BJ (cell line): ENCODE measurements around the gene ST6GAL2. TPM values are rescaled to one million over a fixed set of nuclear protein-coding genes. Genes with fewer than 3 reads are reported as not detected.
A peak's percentile ranks its signal among the peaks of the same experiment; 100 is the strongest.

Experiments used
- CTCF ChIA-PET: fragments of 350-600 bp; formaldehyde crosslinking; extraction: SDS; loops from one replicate; lab custom pipeline; 2021; ENCODE audit warnings: antibody characterized with exemption, inconsistent platforms; lab: Yijun Ruan, JAX
- POLR2A ChIA-PET: fragments of 300-600 bp; sonication (Branson Sonifier 250); formaldehyde crosslinking; extraction: SDS; loops from one replicate; lab custom pipeline; 2021; ENCODE audit warnings: antibody characterized with exemption; lab: Charles Lee
- DNase-seq: peaks from one replicate; pipeline ENCODE4 v3.0.0-alpha.2; 2011; ENCODE audit warnings: low read depth
- H3K27me3 ChIP-seq: 2 replicates; pipeline ENCODE4 v1.6.0; 2011; ENCODE audit warnings: low read length; ENCODE audit not compliant: control insufficient read depth, insufficient read depth
- H3K36me3 ChIP-seq: 2 replicates; pipeline ENCODE4 v1.5.1; 2011; ENCODE audit warnings: low read length; ENCODE audit not compliant: control insufficient read depth, insufficient read depth
- H3K4me3 ChIP-seq: 2 replicates; pipeline ENCODE4 v1.5.1; 2011; ENCODE audit warnings: low read depth, mild to moderate bottlenecking, control low read depth, low read length
- polyA plus RNA-seq: library from polyadenylated mRNA; depleted of rRNA; stranded (reverse); fragments of >200 nt; gene quantifications from 2 replicates; pipeline ENCODE4 v1.2.3, GENCODE V29; 2011
- TF ChIP-seq, protein P1 (sequence below): IDR thresholded peaks from 2 replicates; pipeline ENCODE4 v1.5.1; 2011; ENCODE audit warnings: low read depth, mild to moderate bottlenecking, control low read depth, inconsistent platforms, low read length, moderate library complexity; ENCODE audit not compliant: insufficient read depth

ST6GAL2 gene
- polyA plus RNA-seq, 1 experiment: not detected

DNA sequence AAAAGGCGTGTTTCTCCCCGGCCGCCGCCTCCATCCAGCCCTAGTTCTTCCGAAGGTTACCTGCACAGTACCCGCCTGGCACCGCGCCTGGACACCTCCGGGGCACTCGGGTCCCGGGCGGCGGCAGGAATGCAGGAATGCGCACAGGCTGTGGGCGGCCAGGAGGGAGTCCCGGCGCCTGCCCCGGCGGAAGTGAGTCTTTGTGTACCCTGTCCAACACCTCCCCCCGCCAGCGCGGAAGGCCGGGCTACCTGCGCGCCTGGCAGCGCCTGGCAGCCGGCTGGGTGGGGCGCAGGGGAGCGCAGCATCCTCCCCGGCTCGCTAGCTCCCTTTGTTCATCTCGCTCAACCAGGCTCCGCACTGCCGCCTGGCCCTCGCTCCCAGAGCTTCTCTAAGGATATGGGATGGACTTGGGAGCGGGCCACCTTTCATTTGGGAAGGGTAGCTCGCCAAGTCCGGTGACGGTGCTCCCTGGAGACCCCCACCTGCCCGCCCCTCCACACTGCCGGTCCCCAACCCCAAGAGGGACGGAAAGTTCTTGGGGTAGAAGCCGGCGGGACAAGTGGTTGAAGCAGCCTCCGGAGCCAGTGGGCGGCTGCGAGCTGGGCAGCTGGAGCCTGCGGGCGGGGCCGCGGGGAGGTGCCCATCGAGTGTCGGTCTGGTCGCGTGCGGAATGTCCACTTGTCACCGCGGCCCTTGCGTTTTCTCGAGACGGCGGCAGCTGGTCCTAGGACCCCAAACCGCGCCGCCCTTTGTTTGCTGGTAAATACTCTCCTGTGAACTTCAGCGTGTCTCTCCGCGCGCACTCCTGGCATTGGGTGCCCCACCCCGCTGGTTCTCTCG lies 1.2 kb upstream of the ST6GAL2 start:
- peak overlapping the region; percentile 39 for H3K4me3 ChIP-seq
- ChIA-PET POLR2A (no interaction called here), CTCF (no interaction called here)
- peaks cover 19% of the 10 kb centered on the region for H3K27me3 ChIP-seq
- H3K36me3 ChIP-seq: no peaks in the 10 kb centered on the region
- no peak for DNase-seq
- TF ChIP-seq, protein P1, sequence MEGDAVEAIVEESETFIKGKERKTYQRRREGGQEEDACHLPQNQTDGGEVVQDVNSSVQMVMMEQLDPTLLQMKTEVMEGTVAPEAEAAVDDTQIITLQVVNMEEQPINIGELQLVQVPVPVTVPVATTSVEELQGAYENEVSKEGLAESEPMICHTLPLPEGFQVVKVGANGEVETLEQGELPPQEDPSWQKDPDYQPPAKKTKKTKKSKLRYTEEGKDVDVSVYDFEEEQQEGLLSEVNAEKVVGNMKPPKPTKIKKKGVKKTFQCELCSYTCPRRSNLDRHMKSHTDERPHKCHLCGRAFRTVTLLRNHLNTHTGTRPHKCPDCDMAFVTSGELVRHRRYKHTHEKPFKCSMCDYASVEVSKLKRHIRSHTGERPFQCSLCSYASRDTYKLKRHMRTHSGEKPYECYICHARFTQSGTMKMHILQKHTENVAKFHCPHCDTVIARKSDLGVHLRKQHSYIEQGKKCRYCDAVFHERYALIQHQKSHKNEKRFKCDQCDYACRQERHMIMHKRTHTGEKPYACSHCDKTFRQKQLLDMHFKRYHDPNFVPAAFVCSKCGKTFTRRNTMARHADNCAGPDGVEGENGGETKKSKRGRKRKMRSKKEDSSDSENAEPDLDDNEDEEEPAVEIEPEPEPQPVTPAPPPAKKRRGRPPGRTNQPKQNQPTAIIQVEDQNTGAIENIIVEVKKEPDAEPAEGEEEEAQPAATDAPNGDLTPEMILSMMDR: no peak

DNA sequence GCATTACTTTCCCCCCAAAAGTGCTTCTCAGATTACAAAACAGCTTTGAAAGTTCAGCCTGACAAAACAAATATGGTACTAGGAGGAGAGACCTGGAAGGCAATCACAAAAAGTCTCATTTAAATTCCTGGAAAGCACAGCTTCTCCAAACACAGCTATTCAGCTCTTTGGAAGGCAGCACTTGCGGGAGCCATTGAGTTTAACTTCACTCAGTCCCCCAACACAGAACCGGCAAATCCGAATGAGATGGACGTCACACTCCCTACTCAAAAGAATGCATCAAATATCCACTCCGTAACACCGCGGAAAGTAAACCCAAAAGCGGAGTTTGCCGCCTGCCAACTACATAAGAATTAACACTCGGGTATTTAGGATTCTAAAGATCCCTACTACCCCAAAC lies 638 bp downstream of the ST6GAL2 start:
- POLR2A ChIA-PET: no interaction called here
- H3K27me3 ChIP-seq: peaks cover 19% of the 10 kb centered on the region
- CTCF ChIA-PET: no interaction called here
- no peak overlapping the region for H3K4me3 ChIP-seq
- no peak for DNase-seq
- TF ChIP-seq, protein P1: no peak
- H3K36me3 ChIP-seq: no peaks in the 10 kb centered on the region

DNA sequence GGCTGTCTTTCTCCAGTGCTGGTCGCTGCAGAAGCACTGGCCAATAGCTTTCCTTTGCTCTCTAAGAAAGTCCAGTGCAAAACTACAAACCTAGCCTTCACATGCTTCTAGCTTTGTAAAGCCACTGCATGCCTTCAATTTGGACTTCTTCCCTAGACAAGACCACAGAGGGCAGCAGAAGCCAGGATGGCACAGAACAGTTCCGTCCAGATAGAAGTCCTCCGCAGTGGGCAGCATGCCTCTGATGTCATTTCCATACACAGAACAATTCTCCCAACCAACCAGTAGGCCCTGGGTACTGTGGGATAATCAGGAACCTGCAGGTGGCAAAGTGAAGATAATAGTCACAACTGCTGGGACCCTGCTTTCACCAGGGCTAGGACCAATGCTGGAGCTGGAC lies 3.3 kb downstream of the ST6GAL2 start:
- POLR2A ChIA-PET: no interaction called here
- CTCF ChIA-PET: no interaction called here

DNA sequence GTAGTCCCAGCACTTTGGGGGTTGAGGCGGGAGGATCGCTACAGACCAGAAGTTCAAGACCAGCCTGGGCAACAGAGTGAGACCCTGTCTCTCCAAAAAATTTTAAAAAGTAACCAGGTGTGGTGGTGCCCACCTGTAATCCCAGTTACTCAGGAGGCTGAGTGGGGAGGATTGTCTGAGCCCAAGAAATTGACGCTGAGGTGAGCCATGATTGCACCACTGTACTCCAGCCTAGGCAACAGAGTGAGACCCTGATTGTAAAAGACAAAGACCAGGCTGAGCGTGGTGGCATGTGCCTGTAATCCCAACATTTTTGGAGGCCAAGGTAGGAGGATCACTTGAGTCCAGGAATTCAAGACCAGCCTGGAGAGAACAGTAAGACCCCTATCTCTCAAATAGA lies 7.8 kb downstream of the ST6GAL2 start:
- no peak for DNase-seq
- Histone ChIP-seq H3K27me3 (no peaks in the 10 kb centered on the region), H3K36me3 (no peaks in the 10 kb centered on the region), H3K4me3 (no peak overlapping the region)
- ChIA-PET POLR2A (no interaction called here), CTCF (no interaction called here)
- TF ChIP-seq, protein P1: no peak

More for the DNA sequence above, 3.3 kb downstream of the ST6GAL2 start:
- DNase-seq: no peak
- TF ChIP-seq, protein P1: no peak
- H3K4me3 ChIP-seq: no peak overlapping the region
- peaks cover 17% of the 10 kb centered on the region for H3K27me3 ChIP-seq
- no peaks in the 10 kb centered on the region for H3K36me3 ChIP-seq

DNA sequence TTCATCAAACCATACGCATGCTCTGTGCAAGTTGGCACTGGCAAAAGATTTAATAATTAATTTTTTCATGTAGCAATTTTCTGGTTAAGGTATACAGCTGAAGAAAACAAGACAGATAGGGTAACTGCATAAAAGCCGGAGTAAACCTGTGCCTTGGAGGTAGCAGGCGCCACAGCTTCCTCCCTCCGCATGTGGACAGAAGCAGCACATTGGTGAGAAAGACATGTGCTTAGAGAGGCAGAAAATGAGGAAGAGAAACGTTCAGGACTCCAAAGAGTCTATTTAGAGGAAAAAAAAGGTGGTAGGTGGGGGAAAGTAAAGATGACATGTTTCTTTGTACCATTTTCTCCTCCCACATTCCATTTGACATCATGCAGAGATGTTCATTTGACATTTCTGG lies 9.3 kb downstream of the ST6GAL2 start:
- CTCF ChIA-PET: interaction anchor here (1.5 kb wide), 1 partner anchor 14 kb away, joined by 4 read pairs; no protein-coding TSS in a partner anchor
- POLR2A ChIA-PET: no interaction called here
- Histone ChIP-seq H3K4me3 (no peak overlapping the region), H3K36me3 (no peaks in the 10 kb centered on the region), H3K27me3 (no peaks in the 10 kb centered on the region)
- TF ChIP-seq, protein P1: no peak
- no peak for DNase-seq
